ENCODE measurements around the gene TMEM213.
"Not testable (repeated sequence)": the region's sequence is repeated elsewhere in the genome, so short reads cannot be mapped to it uniquely, and the experiment has no call there.

Gene TMEM213

GRCh38 chr7:138797715-138798320, at the start of gene TMEM213, which contains the start of gene ATP6V0A4:
TSS of gene TMEM213 (plus strand) at chr7:138797994. CDS start at chr7:138798105, 111 bp downstream.
TSS of gene ATP6V0A4 (minus strand) at chr7:138798196. CDS start at chr7:138771247, 26,949 bp downstream.
- DNase-seq = no peak

GRCh38 chr7:138748666-138749065, 49.1 kb upstream of the TMEM213 start:
- DNase-seq = no peak

DNA sequence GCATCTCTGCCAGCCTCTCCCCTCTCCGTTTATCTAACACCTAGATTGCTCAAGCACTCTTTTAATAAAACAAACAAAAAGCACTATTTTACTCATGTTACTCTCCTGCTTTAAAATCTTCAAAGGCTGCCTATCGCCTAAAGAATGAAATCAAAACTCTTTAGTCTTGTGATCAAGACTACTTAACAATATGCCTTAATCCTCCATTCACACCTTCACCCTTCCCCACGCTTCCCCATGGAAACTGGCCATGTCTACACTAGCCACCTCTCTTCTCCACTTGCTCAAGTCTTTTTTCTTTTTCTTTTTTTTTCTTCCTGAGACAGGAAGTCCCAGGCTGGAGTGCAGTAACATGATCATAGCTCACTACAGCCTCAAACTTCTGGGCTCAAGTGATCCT, 47.8 kb upstream of the TMEM213 start:
- no peak for DNase-seq

GRCh38 chr7:138750473-138750872, 47.3 kb upstream of the TMEM213 start:
- no peak for DNase-seq

DNA sequence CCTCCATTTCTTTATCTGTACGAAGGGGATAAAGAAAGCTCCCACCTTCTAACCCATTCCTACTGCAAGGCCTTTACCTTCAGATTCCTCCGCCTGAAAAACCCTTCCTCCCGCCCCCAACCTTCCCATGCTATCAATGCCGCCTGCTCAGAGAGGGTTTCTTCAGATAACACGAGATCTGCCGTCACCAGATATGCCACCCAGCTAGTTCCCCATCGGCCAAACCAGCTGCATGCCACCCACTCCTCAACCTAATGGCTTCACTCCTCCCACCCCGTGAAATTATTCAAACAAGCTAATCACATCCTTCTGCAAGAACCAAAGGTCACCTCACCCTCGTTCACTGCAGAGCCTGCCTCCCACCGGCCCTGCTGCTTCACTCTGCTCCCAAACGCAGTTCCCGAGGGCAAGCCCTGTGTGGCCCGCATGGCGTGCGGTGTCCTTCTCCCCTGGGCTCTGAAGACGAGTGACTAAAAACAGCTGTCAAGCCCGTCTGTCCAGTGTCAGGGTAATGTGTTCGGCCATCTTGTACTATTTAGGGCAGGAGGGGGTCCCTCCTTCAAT, 46.8 kb upstream of the TMEM213 start:
- DNase-seq = no peak

- DNase-seq = peak; percentile 66 to 75
Measured at GRCh38 chr7:138752518-138753149, 45.2 kb upstream of the TMEM213 start.

DNA sequence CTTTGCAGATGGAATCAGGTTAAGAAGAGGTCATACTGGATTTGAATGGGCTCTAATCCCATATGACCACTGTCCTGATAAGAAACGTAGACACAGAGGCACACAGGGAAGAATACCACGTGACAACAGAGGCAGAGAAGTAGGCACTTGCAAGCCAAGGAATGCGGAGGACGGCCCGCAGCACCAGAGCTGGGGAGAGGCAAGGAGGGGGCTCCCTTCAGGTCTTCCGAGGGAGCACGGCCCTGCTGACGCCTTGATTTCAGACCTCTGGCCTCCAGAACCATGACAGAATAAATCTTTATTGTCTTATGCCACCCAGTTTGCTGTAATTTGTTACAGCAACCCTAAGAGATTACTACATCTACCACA, 44.7 kb upstream of the TMEM213 start:
- DNase-seq = no peak

GRCh38 chr7:138753610-138754009, 44.2 kb upstream of the TMEM213 start:
- DNase-seq = no peak

DNA sequence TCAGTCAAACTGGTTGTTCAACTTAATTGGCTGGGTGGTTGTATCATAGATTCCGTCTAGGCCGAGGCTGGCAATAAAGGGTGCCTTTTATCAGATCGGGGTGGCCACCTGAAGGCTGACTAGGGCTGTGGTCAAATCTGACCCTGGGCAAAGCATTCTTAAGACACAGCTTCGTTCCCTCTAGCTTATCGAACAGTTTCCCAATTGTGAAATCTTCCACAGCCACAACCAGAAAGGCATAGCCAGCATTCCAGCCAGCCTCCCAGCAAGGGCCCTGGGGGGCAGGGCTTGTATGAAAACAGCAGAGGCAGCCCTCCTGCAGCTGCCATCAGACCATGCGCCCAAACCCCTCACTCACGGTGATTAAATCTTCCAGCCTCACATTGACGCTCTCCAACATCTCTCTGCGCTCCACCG, 42.5 kb upstream of the TMEM213 start:
- DNase-seq = no peak

DNA sequence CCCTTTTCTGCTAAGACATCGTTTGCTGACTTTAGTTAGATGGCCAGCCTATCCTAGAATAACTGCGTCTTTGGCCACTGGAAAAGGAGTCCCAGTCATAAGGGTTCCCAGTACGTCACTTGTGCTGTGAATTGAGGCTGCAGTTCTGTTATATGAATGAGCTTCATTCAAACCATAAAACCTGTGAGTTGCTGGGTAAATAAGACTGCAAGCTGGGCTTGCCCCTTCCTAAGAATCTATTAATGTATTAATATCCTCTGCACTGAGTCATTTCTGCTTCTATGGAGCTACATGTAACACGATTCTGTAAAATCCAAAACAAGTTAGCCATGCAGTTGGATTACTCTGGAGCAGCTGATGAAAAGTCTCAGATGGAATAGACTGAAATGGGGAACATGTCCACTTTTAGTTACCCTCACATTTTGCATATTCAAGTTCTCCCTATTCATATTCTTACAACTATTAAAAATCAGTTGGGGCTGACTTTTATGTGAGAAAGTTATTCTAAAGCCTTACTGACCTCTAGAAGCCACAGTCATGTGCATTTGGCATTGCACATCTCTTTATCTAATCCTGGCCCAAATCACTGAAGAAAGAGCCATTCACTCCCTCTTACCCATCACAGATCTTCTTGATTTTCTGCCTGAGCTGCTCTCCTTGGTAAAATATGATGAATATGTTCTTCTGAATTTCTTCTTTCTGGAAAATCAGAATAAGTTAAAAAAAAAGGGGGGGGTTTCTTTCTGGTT, 41.8 kb upstream of the TMEM213 start:
- DNase-seq = no peak

GRCh38 chr7:138756591-138757242, 41.1 kb upstream of the TMEM213 start:
- DNase-seq = no peak

GRCh38 chr7:138768241-138768640, 29.6 kb upstream of the TMEM213 start:
- no peak for DNase-seq

- no peak for DNase-seq
Measured at GRCh38 chr7:138770904-138771303, 26.9 kb upstream of the TMEM213 start.

- DNase-seq = no peak
Measured at GRCh38 chr7:138773176-138773575, 24.6 kb upstream of the TMEM213 start.

DNA sequence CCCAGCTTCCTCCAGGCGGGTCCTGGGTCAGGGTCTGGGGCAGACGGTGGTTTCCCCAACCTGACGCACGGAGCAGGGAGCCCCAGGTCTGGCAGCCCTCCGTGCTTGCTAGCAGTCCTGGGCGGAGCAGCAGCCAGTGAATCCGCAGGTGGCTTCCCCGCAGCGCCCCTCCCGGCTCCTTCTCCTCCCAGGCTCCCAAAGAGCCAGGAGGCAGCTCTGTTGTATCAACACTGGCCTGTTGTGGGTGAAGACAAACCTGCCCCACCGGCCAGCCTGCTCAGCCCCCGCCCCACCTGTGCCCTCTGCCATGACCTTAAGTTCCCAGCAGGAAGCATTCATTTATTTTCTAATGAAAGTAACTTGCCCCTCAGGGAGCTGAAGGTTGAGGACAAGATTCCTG, 24.0 kb upstream of the TMEM213 start:
- DNase-seq = no peak

DNA sequence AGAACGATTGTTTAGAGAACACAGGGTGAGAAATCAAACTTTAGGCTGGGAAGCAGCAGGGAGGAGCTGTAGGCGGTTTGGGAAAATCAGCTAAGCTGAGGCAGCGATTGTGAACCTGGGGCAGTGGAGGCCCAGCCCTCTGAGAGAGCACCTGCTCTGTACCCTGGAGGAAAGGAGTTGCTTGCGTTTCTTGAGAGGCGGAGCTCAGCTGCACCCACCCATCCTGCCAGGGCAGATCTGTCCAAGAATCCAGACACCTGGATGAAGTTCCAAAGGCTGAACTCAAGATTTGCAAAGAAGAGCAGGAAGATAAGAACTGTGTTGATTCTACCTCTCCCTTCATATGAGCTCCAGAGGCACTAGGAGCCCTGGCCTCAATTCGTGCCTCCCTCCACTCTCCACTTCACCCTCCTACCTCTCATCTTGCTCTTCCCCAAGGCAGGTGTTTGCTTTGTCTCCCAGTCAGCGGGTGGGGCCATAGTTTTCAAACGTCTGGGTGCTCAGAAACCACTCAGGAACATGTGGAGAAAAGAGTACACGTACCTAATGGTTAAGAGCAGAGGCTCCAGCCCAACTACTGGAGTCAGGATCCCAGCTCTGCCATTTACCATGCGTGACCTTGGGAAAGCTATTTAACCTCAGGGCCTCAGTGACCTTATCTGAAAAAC, 21.5 kb upstream of the TMEM213 start:
- DNase-seq = no peak

DNA sequence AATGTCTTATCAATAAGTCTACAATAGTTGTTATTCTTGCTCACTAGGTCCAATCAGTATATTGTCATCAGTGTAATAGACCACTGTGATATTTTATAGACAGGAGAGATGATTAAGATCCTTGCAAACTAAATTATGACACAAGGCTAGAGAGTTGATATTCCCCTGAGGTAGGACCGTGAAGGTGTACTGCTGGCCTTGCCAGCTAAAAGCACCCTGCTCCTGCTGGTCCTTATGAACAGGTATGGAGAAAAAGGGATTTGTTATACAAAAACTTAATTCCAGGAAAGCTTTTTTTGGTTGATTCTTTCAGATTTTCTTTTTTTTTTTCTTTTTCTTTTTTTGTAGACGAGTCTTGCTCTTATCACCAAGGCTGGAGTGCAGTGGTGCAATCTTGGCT, 16.8 kb upstream of the TMEM213 start:
- no peak for DNase-seq

- no peak for DNase-seq
Measured at GRCh38 chr7:138784692-138785091, 13.1 kb upstream of the TMEM213 start.

DNA sequence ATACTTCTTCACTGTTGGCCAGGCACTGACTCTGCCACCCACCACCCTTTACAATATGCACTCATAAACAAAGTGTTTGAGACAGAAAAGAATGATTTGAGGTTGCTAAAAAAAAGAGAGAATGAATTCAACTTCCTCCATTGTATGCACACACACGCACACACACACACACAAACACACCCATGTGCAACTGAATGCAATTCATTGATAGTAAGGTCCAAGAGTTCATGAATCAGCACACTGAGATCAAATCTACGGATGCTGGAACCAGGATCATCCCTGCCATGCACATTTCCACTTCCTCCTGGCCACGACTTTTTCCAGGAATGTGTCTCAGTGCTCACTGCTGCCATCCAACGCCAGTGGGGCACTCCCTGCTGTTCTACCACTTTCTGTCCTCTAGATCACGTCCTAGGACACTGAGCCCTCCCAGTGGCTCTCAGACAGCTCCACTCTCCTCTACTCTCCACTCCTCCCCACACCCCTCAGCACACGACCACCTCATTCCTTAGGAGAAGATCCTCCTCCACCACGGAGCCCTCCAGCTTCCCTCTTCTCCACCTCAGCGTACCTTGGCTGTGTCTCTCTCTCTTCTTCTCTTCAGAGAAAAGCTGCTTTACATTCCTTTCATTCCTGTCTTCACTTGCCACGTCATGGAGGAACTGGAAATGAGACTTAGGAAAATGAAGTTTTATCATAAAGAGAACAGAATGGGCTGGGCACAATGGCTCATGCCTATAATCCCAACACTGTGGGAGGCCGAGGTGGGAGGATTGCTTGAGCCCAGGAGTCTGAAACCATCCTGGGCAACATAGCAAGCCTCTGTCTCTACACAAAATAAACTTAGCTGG, 12.0 kb upstream of the TMEM213 start:
- DNase-seq = no peak

GRCh38 chr7:138796038-138796615, 1.7 kb upstream of the TMEM213 start:
- no peak for DNase-seq

GRCh38 chr7:138797046-138797445, 748 bp upstream of the TMEM213 start:
- DNase-seq = not testable (repeated sequence)

Data from stimulated activated CD4-positive, alpha-beta T cell treated with anti-CD3 and anti-CD28 coated beads, Interleukin-2, amount 100 ng/mL, for 48 hours (primary cell).